ENCODE results near the gene MYOZ1.

Gene MYOZ1

GRCh38 chr10:73629165-73629564 is 12.1 kb downstream of the MYOZ1 start:
- no peak for ATAC-seq
- TF ChIP-seq TSHZ2 (CRISPR knock-in tag; IDR thresholded peaks at IDR 0.05), result no peak
- TF ChIP-seq RARB (CRISPR knock-in tag; IDR thresholded peaks at IDR 0.05), result no peak
- TF ChIP-seq ARNTL (CRISPR knock-in tag; IDR thresholded peaks at IDR 0.05; ENCODE audit: borderline replicate concordance, low read depth), result no peak
- TF ChIP-seq GLIS3 (CRISPR knock-in tag; IDR thresholded peaks at IDR 0.05), result no peak
- TF ChIP-seq TOX (CRISPR knock-in tag; IDR thresholded peaks at IDR 0.05; ENCODE audit: borderline replicate concordance), result no peak
- no peak for TF ChIP-seq ZNF8 (CRISPR knock-in tag; IDR thresholded peaks at IDR 0.05)
- TF ChIP-seq POU6F1 (CRISPR knock-in tag; IDR thresholded peaks at IDR 0.05; ENCODE audit: borderline replicate concordance, low read depth), result no peak
- TF ChIP-seq CSDC2 (CRISPR knock-in tag; IDR thresholded peaks at IDR 0.05), result no peak
- no peak for TF ChIP-seq PATZ1 (CRISPR knock-in tag; IDR thresholded peaks at IDR 0.05; ENCODE audit: borderline replicate concordance)
- no peak for TF ChIP-seq ZC3H10 (CRISPR knock-in tag; IDR thresholded peaks at IDR 0.05)
- no peak for TF ChIP-seq CSRNP3 (CRISPR knock-in tag; IDR thresholded peaks at IDR 0.05)
- no peak for TF ChIP-seq ZFP3 (CRISPR knock-in tag; IDR thresholded peaks at IDR 0.05)
- TF ChIP-seq ZNF70 (CRISPR knock-in tag; IDR thresholded peaks at IDR 0.05), result no peak
- TF ChIP-seq TCF4 (CRISPR knock-in tag; IDR thresholded peaks at IDR 0.05; ENCODE audit: borderline replicate concordance), result no peak
- TF ChIP-seq ZFP30 (CRISPR knock-in tag; IDR thresholded peaks at IDR 0.05), result no peak
- TF ChIP-seq ZNF565 (CRISPR knock-in tag; conservative IDR thresholded peaks at IDR 0.05; ENCODE audit: low read depth), result no peak
- TF ChIP-seq PPARA (CRISPR knock-in tag; IDR thresholded peaks at IDR 0.05; ENCODE audit: borderline replicate concordance), result no peak

- ATAC-seq, result no peak
- TF ChIP-seq ISL1 (CRISPR knock-in tag; IDR thresholded peaks at IDR 0.05) (no peak), PATZ1 (CRISPR knock-in tag; IDR thresholded peaks at IDR 0.05; ENCODE audit: borderline replicate concordance) (no peak), ZNF565 (CRISPR knock-in tag; conservative IDR thresholded peaks at IDR 0.05; ENCODE audit: low read depth) (no peak), PPARA (CRISPR knock-in tag; IDR thresholded peaks at IDR 0.05; ENCODE audit: borderline replicate concordance) (no peak), GLIS3 (CRISPR knock-in tag; IDR thresholded peaks at IDR 0.05) (no peak), ZC3H10 (CRISPR knock-in tag; IDR thresholded peaks at IDR 0.05) (no peak), POU6F1 (CRISPR knock-in tag; IDR thresholded peaks at IDR 0.05; ENCODE audit: borderline replicate concordance, low read depth) (no peak), ESRRG (CRISPR knock-in tag; IDR thresholded peaks at IDR 0.05) (no peak), RARB (CRISPR knock-in tag; IDR thresholded peaks at IDR 0.05) (no peak), CSRNP3 (CRISPR knock-in tag; IDR thresholded peaks at IDR 0.05) (no peak), ZNF70 (CRISPR knock-in tag; IDR thresholded peaks at IDR 0.05) (no peak), TCF4 (CRISPR knock-in tag; IDR thresholded peaks at IDR 0.05; ENCODE audit: borderline replicate concordance) (no peak), BACH2 (CRISPR knock-in tag; IDR thresholded peaks at IDR 0.05; ENCODE audit: borderline replicate concordance) (no peak), TOX (CRISPR knock-in tag; IDR thresholded peaks at IDR 0.05; ENCODE audit: borderline replicate concordance) (no peak), CREB5 (CRISPR knock-in tag; IDR thresholded peaks at IDR 0.05; ENCODE audit: low read depth) (no peak), ZNF8 (CRISPR knock-in tag; IDR thresholded peaks at IDR 0.05) (no peak), CSDC2 (CRISPR knock-in tag; IDR thresholded peaks at IDR 0.05) (no peak), SNAI2 (CRISPR knock-in tag; IDR thresholded peaks at IDR 0.05) (no peak)
Measured at GRCh38 chr10:73628405-73628804, 12.9 kb downstream of the MYOZ1 start.
